Loucy (cell line): ENCODE data around the gene CAMSAP3.

Source experiments
- H2AFZ ChIP-seq: fragments of 200-600 bp; sonication (generic); 2 replicates; pipeline ENCODE4 v1.6.0; 2016; ENCODE audit warnings: antibody characterized with exemption, mild to moderate bottlenecking, low read length, moderate library complexity
- H3F3A ChIP-seq: fragments of 200-600 bp; 2 replicates; pipeline ENCODE4 v1.6.0; 2016; ENCODE audit warnings: antibody characterized with exemption, low read depth, mild to moderate bottlenecking
- H3K27me3 ChIP-seq: fragments of 200-600 bp; sonication (generic); 2 replicates; pipeline ENCODE4 v1.6.1; 2014; ENCODE audit warnings: low read length, mild to moderate bottlenecking; ENCODE audit not compliant: insufficient read depth, poor library complexity, severe bottlenecking
- H3K36me3 ChIP-seq: fragments of 200-600 bp; sonication (generic); 2 replicates; pipeline ENCODE4 v1.6.1; 2016; ENCODE audit warnings: low read length; ENCODE audit not compliant: insufficient read depth
- H3K4me1 ChIP-seq: fragments of 200-600 bp; sonication (generic); 2 replicates; pipeline ENCODE4 v1.5.1; 2014; ENCODE audit warnings: low read length, mild to moderate bottlenecking; ENCODE audit not compliant: insufficient read depth, poor library complexity, severe bottlenecking
- H3K4me2 ChIP-seq: fragments of 200-600 bp; sonication (generic); 2 replicates; pipeline ENCODE4 v1.6.0; 2014; ENCODE audit warnings: antibody characterized with exemption, low read length, low read depth, mild to moderate bottlenecking; ENCODE audit not compliant: poor library complexity, severe bottlenecking
- H3K4me3 ChIP-seq: fragments of 200-600 bp; sonication (generic); 2 replicates; pipeline ENCODE4 v1.5.1; 2014; ENCODE audit warnings: low read length, mild to moderate bottlenecking, mixed read lengths; ENCODE audit not compliant: poor library complexity, severe bottlenecking
- H3K79me2 ChIP-seq: fragments of 200-600 bp; sonication (generic); 2 replicates; pipeline ENCODE4 v1.6.1; 2014; ENCODE audit warnings: low read length; ENCODE audit not compliant: insufficient read depth
- H3K9ac ChIP-seq: fragments of 200-600 bp; sonication (generic); 2 replicates; pipeline ENCODE4 v1.6.0; 2014; ENCODE audit warnings: mild to moderate bottlenecking, low read depth, low read length, moderate library complexity; ENCODE audit not compliant: poor library complexity, severe bottlenecking
- H3K9me2 ChIP-seq: fragments of 200-600 bp; sonication (generic); replicated peaks from 2 replicates; pipeline ENCODE4 v1.6.1; 2016; ENCODE audit warnings: low read depth, low read length, mixed read lengths
- H3K9me3 ChIP-seq: fragments of 200-600 bp; sonication (generic); 2 replicates; pipeline ENCODE4 v1.6.1; 2014; ENCODE audit warnings: mild to moderate bottlenecking, antibody characterized with exemption, low read length, low read depth; ENCODE audit not compliant: insufficient read depth
- H4K20me1 ChIP-seq: fragments of 200-600 bp; sonication (generic); 2 replicates; pipeline ENCODE4 v1.6.0; 2014; ENCODE audit warnings: antibody characterized with exemption, low read length, mild to moderate bottlenecking; ENCODE audit not compliant: insufficient read depth, poor library complexity, severe bottlenecking
- CTCF ChIP-seq: fragments of 200-600 bp; sonication (generic); conservative IDR thresholded peaks from 2 replicates; pipeline ENCODE4 v1.5.1; 2014; ENCODE audit warnings: mild to moderate bottlenecking, antibody characterized with exemption, low read length
- EZH2phosphoT487 ChIP-seq: fragments of 200-600 bp; IDR thresholded peaks from 2 replicates; pipeline ENCODE4 v1.6.1; 2018; ENCODE audit warnings: antibody characterized with exemption, mild to moderate bottlenecking, moderate library complexity, borderline replicate concordance

Gene CAMSAP3

GRCh38 chr19:7582446-7582845 is 13.2 kb upstream of the CAMSAP3 start:
- Histone ChIP-seq H3F3A (no peaks in the 10 kb centered on the region), H4K20me1 (no peaks in the 10 kb centered on the region), H3K4me2 (no peak overlapping the region), H3K4me3 (no peak overlapping the region), H3K79me2 (no peaks in the 10 kb centered on the region), H3K9me3 (no peaks in the 10 kb centered on the region), H3K36me3 (no peaks in the 10 kb centered on the region), H2AFZ (no peak overlapping the region), H3K9me2 (no peaks in the 10 kb centered on the region), H3K27me3 (no peaks in the 10 kb centered on the region), H3K4me1 (no peaks in the 10 kb centered on the region), H3K9ac (no peak overlapping the region)
- TF ChIP-seq EZH2phosphoT487 (no peak), CTCF (no peak)

GRCh38 chr19:7589822-7590221 is 5.8 kb upstream of the CAMSAP3 start:
- Histone ChIP-seq H3K9me2 (no peaks in the 10 kb centered on the region), H3K4me1 (no peaks in the 10 kb centered on the region), H3K4me3 (no peak overlapping the region), H3K27me3 (no peaks in the 10 kb centered on the region), H4K20me1 (no peaks in the 10 kb centered on the region), H3K9ac (no peak overlapping the region), H3K36me3 (no peaks in the 10 kb centered on the region), H2AFZ (no peak overlapping the region), H3K4me2 (no peak overlapping the region), H3F3A (no peaks in the 10 kb centered on the region), H3K79me2 (no peaks in the 10 kb centered on the region), H3K9me3 (no peaks in the 10 kb centered on the region)
- no peak for TF ChIP-seq CTCF
- no peak for TF ChIP-seq EZH2phosphoT487

DNA sequence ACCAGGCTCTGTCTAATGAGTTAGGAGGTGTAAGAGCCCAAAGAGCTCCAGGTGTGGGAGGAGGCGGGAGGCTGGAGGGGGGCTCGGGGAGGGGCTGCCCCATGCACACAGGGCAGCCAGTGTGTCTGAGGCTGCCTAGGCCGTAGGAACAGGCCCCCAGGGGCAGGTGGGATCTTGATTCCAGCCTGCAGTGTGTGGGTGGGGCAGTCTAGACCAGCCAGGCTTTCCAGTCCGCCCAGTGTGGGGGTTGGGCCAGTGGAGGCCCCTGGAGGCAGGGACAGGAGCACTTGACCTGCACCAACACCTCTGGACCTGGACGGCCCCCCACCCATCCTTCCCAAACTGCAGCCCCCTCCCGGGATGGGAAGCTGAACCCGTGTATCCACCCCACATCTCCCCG is 5.4 kb upstream of the CAMSAP3 start:
- H3K9ac ChIP-seq, result no peak overlapping the region
- no peaks in the 10 kb centered on the region for H3K79me2 ChIP-seq
- H3K4me3 ChIP-seq, result no peak overlapping the region
- H3K9me2 ChIP-seq, result no peaks in the 10 kb centered on the region
- H3K27me3 ChIP-seq, result no peaks in the 10 kb centered on the region
- no peaks in the 10 kb centered on the region for H3K4me1 ChIP-seq
- no peaks in the 10 kb centered on the region for H3K36me3 ChIP-seq
- H3F3A ChIP-seq, result no peaks in the 10 kb centered on the region
- no peaks in the 10 kb centered on the region for H4K20me1 ChIP-seq
- no peaks in the 10 kb centered on the region for H3K9me3 ChIP-seq
- H2AFZ ChIP-seq, result no peak overlapping the region
- TF ChIP-seq CTCF, result no peak
- no peak for TF ChIP-seq EZH2phosphoT487
- no peak overlapping the region for H3K4me2 ChIP-seq
